Measurements from ENCODE around the gene OR4D1.

DNA sequence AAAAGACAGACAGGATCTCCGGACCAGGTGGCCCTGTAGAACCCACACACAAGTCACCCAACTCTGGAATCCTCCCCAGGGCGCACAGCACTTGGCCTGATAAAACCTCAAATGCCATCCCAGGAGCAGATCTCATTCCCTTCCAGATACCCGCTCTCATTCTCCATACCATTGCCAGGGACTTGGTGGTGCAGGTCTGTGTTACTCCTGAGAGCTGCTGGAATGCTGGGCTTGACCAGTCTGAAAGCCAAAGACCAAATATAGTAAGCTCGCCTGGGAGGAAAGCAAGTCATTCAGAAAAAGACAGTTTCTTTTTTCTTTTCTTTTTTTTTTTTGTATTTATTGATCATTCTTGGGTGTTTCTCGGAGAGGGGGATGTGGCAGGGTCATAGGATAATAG lies 60.2 kb downstream of the OR4D1 start:
- no peak for TF ChIP-seq ZNF274 (IDR thresholded peaks at IDR 0.05; ENCODE audit: low read depth, low read length)
- no peak for TF ChIP-seq SUZ12 (IDR thresholded peaks at IDR 0.05; ENCODE audit: extremely low read depth, insufficient read depth, insufficient read length)
